Epithelial cell of esophagus (primary cell): ENCODE measurements around the gene C4BPB.
A peak's percentile ranks its signal among the peaks of the same experiment; 100 is the strongest.
"Not testable (repeated sequence)": the region's sequence is repeated elsewhere in the genome, so short reads cannot be mapped to it uniquely, and the experiment has no call there.

ENCODE experiments used
- DNase-seq: peaks from one replicate; pipeline ENCODE4 v3.0.0; 2010; ENCODE audit warnings: low read depth
- H3K4me3 ChIP-seq: 2 replicates; pipeline ENCODE4 v1.5.1; 2011; ENCODE audit warnings: mild to moderate bottlenecking, low read length, control low read depth
- CTCF ChIP-seq: IDR thresholded peaks from 2 replicates; pipeline ENCODE4 v1.5.1; 2011; ENCODE audit warnings: low read depth, mild to moderate bottlenecking, low read length, control low read depth, inconsistent platforms; ENCODE audit not compliant: insufficient read depth; ENCODE audit errors: missing control alignments

Gene C4BPB

DNA sequence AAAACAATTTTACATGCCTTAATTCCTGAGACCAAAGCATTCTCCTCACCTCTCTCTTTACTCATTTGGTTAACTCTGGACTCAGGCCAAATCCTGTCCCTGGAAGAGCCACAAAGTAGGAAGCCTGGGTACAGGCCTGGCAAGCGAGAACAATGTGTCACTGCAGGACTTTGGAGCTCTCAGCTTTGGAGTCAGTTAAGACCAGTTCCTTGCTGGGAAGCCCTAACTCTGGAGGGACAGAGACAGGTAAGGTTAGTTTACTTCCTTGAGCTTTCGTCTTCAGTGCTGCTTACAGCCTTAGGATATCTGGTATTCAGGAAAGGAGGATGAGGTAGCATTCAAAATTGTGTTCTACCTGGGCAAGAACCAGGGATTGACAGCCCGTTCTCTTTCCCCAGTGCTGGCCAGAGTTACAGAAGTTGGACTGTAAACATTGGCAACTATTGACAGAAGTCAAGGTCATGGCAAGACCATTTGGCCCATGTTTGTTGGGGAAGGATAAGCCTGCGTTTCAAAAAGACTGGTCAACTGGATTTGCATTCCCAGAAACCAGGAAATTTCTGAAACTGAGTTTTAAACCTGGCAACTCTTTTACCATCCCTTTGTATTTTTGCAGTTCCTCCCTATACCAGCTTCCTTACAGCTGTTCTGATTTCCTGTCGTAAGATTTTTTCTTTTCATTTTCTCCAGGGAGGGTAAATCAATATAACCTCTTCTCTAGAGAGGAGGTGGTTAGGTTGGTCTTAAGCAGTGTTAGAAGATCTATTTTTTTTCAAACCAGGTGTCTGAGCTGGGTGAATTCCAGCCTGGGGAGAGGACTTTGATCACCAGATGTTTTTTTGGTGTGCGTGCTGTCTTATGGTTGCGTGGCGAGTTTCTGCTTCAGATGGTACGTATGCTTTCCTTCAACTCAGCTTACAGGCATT, at the start of gene C4BPB:
C4BPB (plus strand) TSS at position 160 of the 926 bp plus-strand sequence; CDS start at position 832, 672 bp downstream.
- peak; percentile 33 for DNase-seq
- H3K4me3 ChIP-seq = no peak within 1 kb of the TSS
- TF ChIP-seq CTCF = no peak

DNA sequence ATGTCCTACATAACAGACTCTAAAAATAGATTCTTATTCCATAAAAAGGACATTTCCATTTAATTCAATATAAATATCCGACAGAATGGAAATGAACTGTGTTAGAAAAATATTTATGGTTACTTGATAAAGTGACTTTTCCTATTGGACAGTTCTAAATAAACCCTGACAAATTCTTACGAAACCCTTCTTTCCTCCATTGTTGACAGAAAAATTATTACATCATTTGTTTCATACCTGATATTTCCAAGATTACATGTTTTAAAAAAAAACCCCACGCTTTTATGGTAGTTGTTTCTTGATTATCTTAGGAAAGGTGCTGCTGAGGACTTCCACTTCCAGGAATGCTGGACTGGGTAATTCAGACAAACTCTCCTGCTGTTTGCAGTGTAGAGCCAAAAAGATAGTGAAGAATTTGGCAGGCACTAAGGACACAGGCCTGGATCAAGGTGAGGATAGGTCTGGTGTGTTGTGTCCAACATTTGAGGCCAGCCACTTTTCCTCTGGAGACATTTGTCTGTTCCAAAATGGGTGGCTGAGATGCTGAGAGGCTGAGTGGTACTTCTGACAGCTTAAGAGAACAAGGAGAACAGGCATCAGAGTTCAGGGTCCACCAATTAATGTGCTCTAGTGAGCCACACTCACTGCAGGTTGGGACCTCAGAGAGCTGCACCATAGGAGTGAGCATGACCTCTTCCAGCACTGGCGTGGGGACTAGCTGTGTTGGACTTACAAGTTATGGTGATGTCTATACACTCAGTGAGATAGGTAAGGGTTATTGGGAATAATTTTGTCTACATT, 49.1 kb upstream of the C4BPB start:
- H3K4me3 ChIP-seq = no peak overlapping the region
- no peak for TF ChIP-seq CTCF
- DNase-seq = no peak

DNA sequence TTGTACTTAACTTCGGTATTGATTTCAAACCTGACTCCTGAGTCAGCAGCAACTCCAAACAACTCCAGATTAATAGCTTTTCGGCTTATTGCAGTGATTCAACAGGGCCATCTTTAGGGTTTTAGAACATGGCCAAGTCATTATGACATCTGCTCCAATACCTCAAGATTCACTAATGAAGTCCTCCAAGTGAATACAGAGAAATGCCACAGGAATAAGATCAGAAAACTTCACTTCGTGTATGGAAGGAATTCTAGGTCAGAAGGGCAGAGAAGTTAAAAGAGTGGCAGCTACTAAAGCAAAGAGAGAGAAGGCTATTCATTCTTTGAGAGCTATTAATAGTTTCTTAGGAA, 48.5 kb upstream of the C4BPB start:
- DNase-seq = no peak
- H3K4me3 ChIP-seq = no peak overlapping the region
- TF ChIP-seq CTCF = no peak

- DNase-seq, H3K4me3 ChIP-seq: not testable (repeated sequence)
These were observed 47.3 kb upstream of the C4BPB start for GRCh38 chr1:207041397-207041796.

- TF ChIP-seq CTCF = no peak
- no peak for DNase-seq
- no peak overlapping the region for H3K4me3 ChIP-seq
These were observed 43.2 kb upstream of the C4BPB start for GRCh38 chr1:207045453-207045852.

DNA sequence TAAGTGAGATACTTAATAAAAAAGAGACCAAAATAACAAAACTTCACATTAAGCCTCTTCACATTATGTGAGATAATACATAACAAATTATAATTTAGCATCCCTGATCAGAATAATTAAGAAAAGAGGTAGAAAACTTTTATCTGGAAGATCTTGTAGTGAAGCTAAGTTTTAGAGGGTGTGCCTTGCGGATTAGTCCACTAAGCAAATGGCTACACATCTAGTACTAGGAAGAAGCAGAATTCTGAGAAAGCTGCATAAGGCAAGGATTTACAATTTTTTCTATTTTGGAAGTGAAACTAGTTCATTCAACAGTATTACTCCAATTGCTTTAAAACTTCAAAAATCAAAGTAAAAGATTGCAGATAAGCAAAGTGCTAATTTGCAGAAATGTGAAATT, 41.2 kb upstream of the C4BPB start:
- TF ChIP-seq CTCF = no peak
- no peak for DNase-seq
- no peak overlapping the region for H3K4me3 ChIP-seq

GRCh38 chr1:207048041-207048440, 40.6 kb upstream of the C4BPB start:
- TF ChIP-seq CTCF = no peak
- no peak for DNase-seq
- no peak overlapping the region for H3K4me3 ChIP-seq
